GM19452 (cell line): ENCODE results near the gene CORO2A.

ENCODE experiments used
- ATAC-seq: cut with Tn5 transposase; IDR thresholded peaks from one replicate; pipeline ENCODE4 v1.9.1; 2021; ENCODE audit not compliant: unreplicated experiment

CORO2A gene

GRCh38 chr9:98192503-98193335, at the start of gene CORO2A:
Gene CORO2A (minus strand): TSS chr9:98192637. CDS start chr9:98157660, 34,977 bp downstream.
- ATAC-seq: no peak

- no peak for ATAC-seq
These were observed 49.2 kb upstream of the CORO2A start for GRCh38 chr9:98241357-98242300.

- ATAC-seq: no peak
These were observed 48.0 kb upstream of the CORO2A start for GRCh38 chr9:98240475-98240874.

- no peak for ATAC-seq
These were observed 44.6 kb upstream of the CORO2A start for GRCh38 chr9:98236901-98237487.

GRCh38 chr9:98235126-98235525, 42.7 kb upstream of the CORO2A start:
- no peak for ATAC-seq

- ATAC-seq: no peak
These were observed 41.9 kb upstream of the CORO2A start for GRCh38 chr9:98234245-98234825.

- ATAC-seq: no peak
These were observed 40.5 kb upstream of the CORO2A start for GRCh38 chr9:98232926-98233325.

- no peak for ATAC-seq
These were observed 39.5 kb upstream of the CORO2A start for GRCh38 chr9:98231770-98232478.

GRCh38 chr9:98230789-98231188, 38.4 kb upstream of the CORO2A start:
- no peak for ATAC-seq

- ATAC-seq: no peak
These were observed 37.9 kb upstream of the CORO2A start for GRCh38 chr9:98230304-98230703.

- ATAC-seq: no peak
These were observed 37.2 kb upstream of the CORO2A start for GRCh38 chr9:98229620-98230019.

- no peak for ATAC-seq
These were observed 36.6 kb upstream of the CORO2A start for GRCh38 chr9:98229090-98229395.

GRCh38 chr9:98228392-98229089, 36.1 kb upstream of the CORO2A start:
- no peak for ATAC-seq

- no peak for ATAC-seq
These were observed 35.4 kb upstream of the CORO2A start for GRCh38 chr9:98227883-98228282.

- ATAC-seq: no peak
These were observed 34.5 kb upstream of the CORO2A start for GRCh38 chr9:98226957-98227356.

- ATAC-seq: no peak
These were observed 34.1 kb upstream of the CORO2A start for GRCh38 chr9:98226516-98226915.

GRCh38 chr9:98225015-98225442, 32.6 kb upstream of the CORO2A start:
- no peak for ATAC-seq

- no peak for ATAC-seq
These were observed 30.7 kb upstream of the CORO2A start for GRCh38 chr9:98222885-98223691.

GRCh38 chr9:98220911-98221310, 28.5 kb upstream of the CORO2A start:
- no peak for ATAC-seq
